Stimulated activated CD8-positive, alpha-beta memory T cell treated with anti-CD3 and anti-CD28 coated beads, Interleukin-4, amount 100 ng/mL, for 48 hours (primary cell): ENCODE measurements around the gene UXS1.
A peak's percentile ranks its signal among the peaks of the same experiment; 100 is the strongest.

Source experiments
- DNase-seq: peaks from one replicate; pipeline ENCODE4 v3.0.0-alpha.2; 2020

UXS1 gene

DNA sequence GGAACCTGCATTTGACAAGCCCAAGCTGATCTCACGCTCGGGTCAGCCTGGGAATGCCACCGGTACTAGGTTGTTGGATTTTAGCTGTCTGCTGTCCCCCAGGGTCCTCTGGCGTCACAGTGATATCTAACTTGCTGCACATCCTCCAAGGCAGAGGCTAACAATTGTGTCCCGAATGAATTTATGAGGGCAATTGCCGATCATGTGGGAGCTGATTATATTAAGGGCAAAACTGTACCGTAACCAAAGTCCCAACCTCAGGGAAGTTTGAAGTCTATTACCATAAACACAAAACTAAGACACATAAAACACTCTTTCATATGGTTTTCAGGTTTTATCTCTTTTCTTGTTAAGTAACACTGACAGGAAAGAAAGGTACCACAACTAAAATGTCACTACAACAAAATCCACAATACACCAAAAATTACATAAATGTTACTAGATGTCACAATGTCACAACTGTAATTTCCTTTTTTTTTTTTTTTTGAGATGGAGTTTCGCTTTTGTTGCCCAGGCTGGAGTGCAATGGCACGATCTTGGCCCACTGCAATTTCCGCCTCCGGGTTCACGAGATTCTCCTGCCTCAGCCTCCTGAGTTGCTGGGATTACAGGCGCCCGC is 6.7 kb downstream of the UXS1 start:
- no peak for DNase-seq

DNA sequence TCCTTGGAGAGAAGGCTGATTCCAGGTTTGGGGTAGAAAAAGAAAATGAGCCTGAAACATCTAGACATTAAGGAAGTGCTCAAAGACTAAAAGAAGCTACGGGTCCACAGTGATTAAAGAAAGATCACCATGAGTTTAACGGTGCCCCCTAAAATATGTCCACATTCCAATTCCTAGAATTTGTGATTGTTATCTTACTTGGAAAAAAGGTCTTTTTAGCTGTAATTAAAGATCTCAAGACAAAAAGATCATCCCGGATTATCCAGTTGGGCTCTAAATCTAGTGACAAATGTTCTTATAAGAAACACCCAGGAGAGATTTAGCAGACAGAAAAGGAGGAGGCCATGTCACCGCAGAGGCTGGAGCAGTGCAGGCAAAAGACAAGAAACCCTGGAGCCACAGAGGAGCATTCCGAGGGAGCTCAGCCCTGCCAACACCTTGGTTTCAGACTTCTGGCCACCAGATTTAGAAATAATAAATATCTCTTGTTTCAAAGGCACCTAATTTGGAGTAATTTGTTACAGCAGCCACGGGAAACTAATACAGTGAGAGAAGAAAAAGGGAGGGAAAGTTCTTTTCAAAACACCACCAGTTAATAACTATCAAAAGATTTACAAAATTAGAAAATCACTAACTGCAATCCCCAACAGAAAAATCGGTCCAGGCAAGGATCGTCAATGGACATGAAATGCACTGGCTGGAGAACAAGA is 8.5 kb downstream of the UXS1 start:
- DNase-seq = no peak

DNA sequence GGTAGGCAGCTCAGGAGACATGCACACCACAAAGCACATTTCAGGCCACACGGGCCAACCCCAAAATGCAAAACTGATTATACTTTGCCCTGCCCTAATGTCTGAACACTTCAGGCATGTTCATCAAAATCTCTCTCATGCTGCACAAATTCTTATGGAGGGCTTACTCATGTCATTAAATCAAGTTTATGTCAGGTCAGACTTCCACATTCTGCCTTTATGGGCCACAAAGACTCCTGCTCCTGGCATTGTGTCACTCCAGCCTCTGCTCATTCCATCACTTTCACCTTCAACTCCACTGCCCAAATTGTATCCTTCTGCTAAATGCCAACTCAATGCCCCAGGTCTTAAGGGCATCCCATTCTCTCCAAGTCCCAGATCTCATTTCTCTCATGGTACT is 9.2 kb downstream of the UXS1 start:
- DNase-seq = no peak

DNA sequence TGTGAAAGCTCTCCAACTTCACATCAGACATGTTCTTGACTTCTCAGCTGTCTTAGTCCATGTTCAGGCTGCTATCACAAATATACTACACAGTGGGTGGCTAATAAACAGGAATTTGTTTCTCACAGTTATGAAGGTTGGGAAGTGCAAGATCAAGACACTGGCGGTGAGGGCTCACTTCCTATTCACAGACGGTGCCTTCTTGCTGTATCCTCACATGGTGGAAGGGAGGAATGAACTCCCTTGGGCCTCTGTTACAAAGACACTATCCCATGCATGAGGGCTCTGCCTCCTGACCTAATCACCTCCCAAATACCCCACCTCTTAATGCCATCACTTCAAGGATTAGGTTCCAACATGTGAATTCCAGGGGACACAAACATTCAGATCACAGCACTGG is 9.7 kb downstream of the UXS1 start:
- DNase-seq = no peak

DNA sequence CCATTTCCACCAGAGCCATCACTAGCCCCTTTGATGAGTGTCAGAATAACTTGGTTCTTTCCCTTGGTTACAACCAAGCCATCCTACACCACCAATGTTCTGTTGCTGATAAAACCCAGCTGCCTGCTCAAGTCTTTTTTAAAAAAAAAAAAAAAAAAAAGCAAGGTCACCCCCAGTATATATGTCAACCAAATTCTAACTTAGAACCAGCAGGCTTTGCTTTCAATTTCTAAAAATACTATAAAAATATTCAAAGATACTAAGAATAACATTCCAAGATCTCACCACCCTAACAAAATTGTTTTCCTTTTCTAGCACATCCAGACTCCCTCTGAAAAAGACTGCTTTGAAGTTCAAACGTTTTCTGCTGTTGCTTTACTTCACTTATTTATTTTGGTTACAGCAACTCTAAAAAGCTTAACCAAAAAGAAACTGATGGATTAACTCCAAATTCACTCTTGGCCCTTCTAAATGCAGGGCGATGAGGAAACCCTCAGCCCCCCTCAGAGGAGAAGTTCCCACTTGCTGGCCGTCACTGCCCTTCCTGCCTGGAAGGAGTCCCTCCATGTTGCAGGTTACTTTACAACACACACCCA is 10.9 kb downstream of the UXS1 start:
- DNase-seq = no peak

DNA sequence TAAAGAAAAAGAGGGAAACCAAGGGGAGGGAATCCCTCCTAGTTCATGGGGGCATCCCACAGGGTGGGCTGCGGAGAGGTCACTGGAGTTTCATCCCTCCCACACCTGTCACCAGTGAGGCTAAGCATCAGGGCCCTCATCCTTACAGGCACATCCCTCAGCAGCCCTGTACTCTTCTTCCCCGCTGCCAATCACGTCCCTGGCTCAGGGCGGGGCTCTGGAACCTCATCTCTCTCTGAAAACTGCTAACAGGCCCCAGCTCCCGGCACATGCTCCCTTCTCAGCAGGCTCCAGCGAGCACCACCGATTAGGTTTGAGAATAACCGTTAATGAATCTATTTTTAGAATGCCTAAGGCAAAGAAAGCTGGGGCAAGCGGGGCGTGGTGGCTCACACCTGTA is 13.0 kb downstream of the UXS1 start:
- no peak for DNase-seq

DNA sequence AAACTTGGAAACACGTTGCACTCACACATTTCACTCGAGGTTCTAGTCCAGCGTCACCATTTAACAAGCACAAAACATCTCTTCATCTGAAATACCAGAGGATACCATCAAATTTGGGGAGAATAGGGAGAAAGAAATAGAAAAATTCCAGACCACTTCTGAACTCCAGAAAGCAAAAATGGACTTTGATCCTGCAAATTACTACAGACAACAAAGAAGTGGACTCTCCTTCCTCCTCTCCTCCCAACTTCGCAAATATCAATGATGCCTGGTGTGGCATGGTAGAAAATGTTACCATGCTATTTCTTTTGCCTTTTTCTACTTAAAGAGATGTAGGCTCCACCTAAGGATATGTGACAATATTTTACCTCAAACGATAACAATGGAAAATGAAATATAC is 13.5 kb downstream of the UXS1 start:
- DNase-seq = no peak

DNA sequence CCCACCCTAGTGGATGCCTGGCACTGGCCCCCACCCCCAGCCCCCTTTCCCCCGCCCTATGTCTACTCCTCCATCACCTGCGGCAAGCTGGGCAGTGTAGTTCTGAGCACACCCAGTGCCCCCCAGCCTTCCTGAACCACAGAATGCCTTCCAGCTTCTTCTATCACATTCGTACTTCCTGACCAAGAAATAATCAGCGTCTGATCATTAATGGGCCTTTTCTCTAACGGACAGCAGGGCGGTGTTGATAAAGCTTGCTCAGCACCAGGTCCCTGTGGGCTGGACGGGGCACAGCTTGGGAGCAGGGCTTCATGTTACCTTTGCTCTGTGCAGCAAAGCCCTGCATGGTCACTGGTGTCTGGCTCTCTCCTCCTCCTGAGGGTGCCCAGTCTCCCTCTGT is 15.4 kb downstream of the UXS1 start:
- no peak for DNase-seq

DNA sequence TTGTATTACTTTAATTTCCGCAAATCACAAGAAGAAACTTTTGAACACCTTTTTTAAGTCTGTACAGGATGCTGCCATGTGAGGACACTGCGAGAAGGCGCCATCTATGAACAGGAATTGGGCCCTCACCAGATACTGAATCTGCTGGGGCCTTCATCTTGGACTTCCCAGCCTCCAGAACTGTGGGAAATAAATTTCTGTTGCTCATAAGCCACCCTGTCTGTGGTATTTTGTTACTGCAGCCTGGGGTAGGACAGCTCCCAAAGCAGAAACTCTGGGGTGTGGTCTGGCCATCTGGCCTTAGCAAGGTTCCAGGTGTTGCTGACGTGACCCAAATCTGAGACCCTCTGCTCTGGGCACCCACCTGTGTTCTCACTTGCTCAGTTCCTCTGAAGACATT is 16.5 kb downstream of the UXS1 start:
- DNase-seq = no peak

DNA sequence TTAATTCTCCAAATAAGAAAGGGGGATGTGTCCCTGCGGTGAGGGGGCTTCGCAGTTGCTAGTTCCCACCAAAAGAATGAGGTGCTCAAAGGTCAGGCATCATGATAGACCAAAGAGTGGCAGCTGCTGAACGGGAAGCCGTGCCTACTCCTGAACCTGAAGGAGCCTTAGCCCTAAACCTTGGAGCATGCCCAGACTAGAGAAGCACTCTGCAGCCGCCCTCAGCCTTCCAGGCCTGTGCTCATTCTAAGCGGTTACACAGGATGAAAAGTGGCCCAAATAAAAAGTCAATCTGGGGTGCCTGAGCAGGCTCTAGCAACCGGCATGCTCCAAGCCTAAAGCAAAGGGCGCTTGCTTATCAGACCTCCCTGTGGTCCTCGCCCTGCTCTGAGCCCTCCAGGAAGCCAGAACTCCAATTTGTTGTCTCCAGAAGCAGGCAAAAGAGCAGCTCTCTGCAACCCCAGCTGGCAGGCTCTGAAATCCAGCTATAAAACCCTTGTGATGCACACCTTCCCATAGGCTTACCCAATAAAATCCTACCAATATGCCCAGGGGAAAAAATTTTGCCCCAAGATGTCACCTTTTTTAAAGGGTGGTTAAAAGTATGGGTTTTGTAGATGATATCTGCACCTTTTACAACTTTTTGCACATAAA is 17.5 kb downstream of the UXS1 start:
- no peak for DNase-seq

DNA sequence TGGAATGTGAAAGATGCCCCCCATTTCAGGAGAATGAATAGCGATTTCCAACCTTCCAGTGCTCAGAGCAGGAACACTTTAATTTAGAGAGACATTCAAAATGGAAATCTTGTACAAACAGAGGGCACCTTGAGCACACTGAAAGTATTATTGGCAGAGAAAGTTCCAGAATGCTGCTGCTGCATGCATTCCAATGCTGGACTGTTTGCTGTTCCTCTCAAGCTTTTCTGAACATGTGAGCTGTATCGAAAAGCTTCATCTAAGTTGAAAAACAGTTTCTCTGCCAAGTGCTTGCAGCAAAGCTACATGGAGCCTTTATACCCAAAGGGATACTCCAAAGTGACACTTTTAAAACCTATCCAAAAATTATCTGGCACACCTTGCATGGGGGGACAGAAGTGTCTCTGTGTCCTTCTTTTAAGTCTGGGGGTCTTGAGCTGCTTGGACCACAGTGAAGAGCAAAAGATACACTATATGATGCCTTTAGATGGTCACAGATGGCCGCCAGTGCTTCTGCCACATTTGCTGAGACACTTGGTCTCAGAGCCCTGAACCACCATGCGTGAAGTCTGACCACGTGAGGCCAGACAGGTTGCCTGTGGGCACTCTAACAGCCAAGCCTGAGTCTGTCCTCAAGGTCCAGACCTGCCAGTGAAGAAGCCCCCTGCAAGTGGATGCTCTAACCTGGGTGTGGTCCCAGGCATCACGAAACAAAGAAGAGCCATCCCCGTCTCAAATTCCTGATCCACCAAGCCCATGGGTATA is 18.8 kb downstream of the UXS1 start:
- no peak for DNase-seq

DNA sequence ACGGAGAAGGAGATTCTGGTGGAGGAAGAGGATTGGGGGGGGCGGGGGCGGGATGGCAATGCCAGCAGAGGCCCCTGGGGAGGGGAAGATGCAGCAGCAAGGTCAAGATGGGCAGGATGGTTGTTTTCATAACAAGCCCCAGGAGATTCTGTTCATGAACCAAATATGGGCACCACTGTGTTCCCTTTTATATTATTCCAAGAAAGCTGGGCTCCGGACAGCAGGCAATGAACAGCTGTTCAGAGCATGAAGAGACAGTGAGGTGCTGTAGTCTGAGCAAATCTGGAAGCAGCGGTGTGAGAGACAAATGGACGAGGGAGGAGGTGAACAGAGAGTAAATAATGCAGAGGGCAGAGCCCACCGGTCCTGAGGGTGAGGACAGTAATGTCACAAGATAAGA is 20.0 kb downstream of the UXS1 start:
- no peak for DNase-seq

DNA sequence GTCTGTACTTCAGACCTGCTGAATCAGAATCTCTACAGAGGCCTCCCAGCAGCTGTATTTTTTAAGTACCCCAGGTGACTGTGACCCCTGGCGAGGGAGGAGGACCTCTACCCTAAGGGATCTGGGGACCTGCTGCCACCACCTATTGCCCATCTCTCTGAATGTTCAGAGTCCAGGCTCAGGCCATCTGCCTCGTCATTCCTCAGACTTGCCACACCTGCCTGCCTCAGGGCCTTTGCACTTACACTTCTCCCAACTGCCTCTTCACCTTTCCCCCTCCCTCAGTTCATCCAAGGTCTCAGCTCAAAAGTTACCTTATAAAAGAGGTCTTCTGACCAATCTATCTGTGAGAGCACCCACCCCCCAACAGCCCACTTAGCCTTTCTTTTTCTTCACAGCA is 21.5 kb downstream of the UXS1 start:
- DNase-seq = no peak

DNA sequence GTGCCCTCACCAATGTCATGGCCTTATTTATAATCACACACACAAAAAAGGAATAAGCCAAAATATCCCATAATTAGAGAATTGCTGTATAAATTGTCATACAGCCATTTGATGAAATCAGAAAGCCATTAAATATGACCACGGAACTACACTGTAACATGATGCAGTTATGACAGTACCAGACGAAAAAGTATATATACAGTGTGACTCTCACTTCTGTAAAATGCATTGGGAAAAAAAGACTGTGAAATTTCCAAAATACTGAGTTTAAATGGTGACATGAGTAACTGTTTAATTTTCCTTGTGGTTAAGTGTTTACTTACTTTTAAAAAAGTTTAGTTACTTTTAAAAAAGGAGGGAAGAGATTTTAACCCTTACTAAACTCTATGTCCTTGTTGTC is 25.4 kb downstream of the UXS1 start:
- DNase-seq = no peak

DNA sequence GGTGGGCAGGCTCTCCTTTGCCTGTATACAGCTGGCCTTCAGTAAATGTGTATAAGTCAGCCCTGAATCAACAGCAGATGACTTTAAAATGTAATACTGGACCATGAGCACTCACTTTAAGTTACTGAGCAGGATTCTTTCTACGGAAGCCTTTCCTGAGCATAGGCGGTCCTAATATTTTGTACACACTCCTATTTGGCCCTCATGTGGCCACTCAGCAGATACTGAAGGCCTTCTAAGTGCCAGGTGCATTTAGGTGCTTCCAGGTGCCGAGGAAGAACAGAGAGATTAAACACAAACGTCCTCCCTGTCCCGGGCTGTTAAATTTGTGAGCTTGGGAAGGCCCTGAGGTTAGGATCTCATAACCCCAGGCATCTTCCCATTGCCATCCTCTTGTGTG is 27.0 kb downstream of the UXS1 start:
- DNase-seq = no peak

DNA sequence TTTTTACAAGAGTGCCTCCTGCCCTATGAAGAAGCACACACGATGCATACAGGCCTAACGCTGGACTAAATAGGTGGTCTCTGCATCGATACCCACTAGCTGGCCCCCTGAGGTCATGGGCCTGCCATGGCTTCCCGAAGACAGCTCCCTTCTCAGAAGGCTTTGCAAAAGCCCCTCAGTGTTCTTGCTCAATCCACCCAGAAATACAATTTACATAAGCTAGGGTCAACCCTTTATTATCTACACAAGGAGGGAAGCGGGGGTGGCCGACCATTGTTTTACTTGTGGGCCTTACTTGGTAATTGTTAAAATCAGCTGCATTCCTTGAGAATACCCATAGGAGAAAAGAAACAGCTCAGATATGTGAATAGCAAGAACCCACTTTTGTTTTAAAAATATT is 28.5 kb downstream of the UXS1 start:
- DNase-seq = no peak

DNA sequence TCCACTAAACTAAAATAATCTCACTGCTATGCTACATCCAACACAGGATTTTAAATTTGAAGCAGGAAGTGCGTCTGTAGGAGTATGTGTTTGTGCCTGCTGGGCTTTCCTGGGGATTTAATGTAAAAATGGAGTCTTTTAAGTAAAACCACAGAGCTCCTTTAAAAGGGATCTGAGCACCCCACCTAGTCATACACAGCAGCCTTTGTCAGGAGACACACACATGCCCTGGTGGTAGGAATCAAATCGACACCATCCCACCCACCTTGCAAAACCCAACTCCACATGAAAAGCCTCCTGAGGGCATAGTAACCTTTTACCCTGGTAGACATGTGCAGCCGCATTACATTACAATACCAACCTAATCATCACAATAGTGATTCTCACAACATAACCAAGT is 29.1 kb downstream of the UXS1 start:
- DNase-seq = peak; percentile 35

DNA sequence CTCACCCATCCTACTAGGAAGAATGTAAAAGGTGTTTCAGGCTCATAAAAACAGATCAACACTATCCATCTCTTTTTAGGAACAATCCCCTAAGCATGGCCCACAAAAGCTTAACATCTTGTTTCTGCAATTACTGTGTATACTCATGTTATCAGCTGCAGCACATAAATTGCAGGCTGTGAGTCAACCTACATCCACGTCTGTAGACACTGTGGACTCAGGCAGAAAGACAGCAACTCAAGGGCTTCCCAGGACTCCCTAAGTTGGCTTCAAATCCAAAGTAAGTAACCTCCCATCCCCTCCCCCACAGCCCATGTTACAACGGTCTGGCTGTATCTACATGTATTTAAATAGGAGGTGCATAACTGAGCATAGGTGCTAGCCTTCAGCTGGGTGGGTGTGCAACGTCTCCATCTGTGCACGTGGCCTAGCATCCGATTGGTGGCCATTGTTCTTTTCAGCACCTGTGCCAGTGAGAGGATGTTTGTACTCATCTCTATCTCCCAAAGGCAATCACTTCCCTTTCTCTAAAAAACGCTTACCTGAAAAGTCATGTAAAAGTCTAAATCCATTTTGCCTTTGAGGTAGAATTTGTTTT is 30.1 kb downstream of the UXS1 start:
- DNase-seq = no peak

DNA sequence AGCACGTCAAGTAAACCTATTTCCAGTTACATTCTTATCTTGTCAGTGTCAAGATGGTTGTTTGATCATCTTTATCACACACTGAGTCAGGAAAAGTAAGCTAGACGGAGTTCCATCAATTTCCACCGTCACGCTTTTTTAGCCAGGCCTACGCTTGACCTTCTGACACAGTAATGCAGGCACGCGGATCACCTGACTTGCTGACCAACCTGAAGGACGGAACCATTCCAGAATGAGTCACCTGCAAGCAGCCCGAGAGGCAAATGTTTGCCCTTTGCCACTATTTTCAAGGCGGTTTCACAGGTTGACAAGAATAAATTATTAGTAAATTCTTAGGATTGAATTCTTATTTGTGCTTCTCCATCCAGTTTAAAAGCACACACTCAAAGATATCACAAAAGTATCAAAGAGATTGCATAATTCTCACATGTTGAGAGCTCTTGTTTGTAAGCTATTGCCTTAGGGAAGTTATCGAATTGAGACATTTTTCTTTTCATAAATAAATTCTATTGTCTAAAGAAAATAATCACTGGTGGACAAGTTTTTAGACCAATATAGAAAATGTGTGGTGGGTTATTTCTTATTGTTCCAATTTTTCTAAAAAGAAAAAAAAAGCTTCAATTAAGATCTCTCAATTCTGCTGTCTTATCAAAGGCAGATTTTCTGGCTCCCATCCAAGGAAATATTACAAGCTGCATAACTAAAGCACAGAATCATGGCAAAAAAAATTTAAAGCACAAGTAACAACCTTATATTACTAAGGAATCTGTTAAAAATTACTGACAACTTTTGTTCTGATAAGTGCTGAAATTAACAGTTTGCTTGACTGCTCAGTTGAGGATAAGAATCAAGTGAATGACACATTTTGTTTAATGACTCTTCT is 31.9 kb downstream of the UXS1 start:
- DNase-seq = no peak

DNA sequence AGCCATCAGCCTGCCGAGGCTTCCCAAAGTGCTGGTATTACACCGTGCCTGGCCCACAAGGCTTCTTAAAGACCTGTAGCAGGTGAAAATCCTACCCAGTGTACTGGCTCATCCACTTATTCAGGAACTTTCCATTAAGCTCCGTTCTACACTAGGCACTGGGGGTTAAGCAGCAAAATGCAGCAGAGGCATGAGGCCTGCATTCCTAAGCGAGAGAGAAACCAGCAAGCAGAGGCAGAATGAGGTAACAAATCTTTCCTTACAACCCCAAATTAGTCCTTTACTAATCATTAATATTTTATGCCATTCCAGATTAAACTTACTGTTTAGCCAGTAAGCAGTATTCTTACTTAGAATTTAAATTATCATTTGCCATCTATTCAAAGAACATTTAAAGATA is 32.8 kb downstream of the UXS1 start:
- no peak for DNase-seq

DNA sequence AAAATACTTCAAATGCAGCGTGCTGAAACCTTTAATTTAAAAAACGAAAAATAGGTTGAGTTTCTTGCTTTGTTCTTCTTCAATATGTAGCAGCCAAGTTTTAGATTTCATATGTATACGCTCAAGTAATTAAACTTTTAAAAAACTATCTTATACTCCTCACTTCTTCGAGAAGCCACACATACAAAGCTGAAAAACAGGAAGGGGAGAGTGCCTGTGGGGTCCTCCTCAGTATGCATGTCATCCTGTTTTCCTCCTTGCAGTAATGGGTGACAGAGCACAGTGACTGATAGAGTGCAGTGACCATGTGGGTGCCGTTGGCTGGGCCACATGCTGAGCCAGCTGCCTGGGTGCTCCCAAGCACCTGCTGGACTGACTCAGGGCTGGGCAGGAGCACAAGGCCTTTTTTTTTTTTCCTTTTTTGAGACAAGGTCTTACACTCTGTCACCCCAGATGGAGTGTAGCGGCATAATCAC is 33.3 kb downstream of the UXS1 start:
- DNase-seq = peak; percentile 47
